Testis (tissue), 3 donors: ENCODE data around the gene ABCG5. TPM values are rescaled to one million over a fixed set of nuclear protein-coding genes. Genes with fewer than 3 reads are reported as not detected.

Experiments
- DNase-seq: peaks from one replicate; pipeline ENCODE4 v3.0.0-alpha.2; 2019
- H3K27ac ChIP-seq, 2 donors: fragments of 200-600 bp; sonication (generic); one replicate each; pipeline ENCODE4 v1.5.1; 2019
- H3K27me3 ChIP-seq: fragments of 200-600 bp; sonication (generic); one replicate; pipeline ENCODE4 v1.5.1; 2019
- H3K36me3 ChIP-seq: fragments of 200-600 bp; sonication (generic); one replicate; pipeline ENCODE4 v1.5.1; 2017; ENCODE audit warnings: low read depth; ENCODE audit errors: missing control alignments
- H3K4me1 ChIP-seq: fragments of 200-600 bp; sonication (generic); one replicate; pipeline ENCODE4 v1.5.1; 2019
- H3K4me3 ChIP-seq, 2 donors: fragments of 200-600 bp; sonication (generic); one replicate each; pipeline ENCODE4 v1.5.1; 2017 to 2019
- H3K9me3 ChIP-seq: fragments of 200-600 bp; sonication (generic); one replicate; pipeline ENCODE4 v1.5.1; 2017
- CTCF ChIP-seq, 3 experiments: fragments of 450-650 bp in 2 of 3; fragments of 200-600 bp in 1 of 3; sonication (generic) in 1 of 3; IDR thresholded peaks; one replicate each; pipeline ENCODE4 v1.5.1; 2016 to 2019; ENCODE audit warnings: antibody characterized with exemption in 3 of 3, mild to moderate bottlenecking in 2 of 3, moderate library complexity in 1 of 3
- POLR2A ChIP-seq: fragments of 450-650 bp; IDR thresholded peaks from one replicate; pipeline ENCODE4 v1.6.1; 2017; ENCODE audit warnings: antibody characterized with exemption, mild to moderate bottlenecking, moderate library complexity
- WGBS, 2 donors: methylation state at CpG; one replicate each; pipeline ENCODE4 v1.1.5; 2018; 5-methylcytosine and 5-hydroxymethylcytosine counted together
- intact Hi-C: fragments of 100-400 bp; cut with DNase I; formaldehyde crosslinking; loops from one replicate; pipeline ENCODE4 v1.15.1; 2023; ENCODE audit warnings: low total_unique reads
- polyA plus RNA-seq: library from polyadenylated mRNA; stranded (reverse); fragments of 350-450 nt; fragmentation: Illumina TruSeq; extraction: RNeasy Lipid Tissue Mini Kit (QIAGEN cat#74804); gene quantifications from one replicate; pipeline ENCODE4 v1.2.3, GENCODE V29; 2014; ENCODE audit warnings: low read depth, low replicate concordance; ENCODE audit not compliant: insufficient read depth
- total RNA-seq, 2 donors: library from RNA; depleted of rRNA; stranded (reverse); fragments of >200 nt; gene quantifications; one replicate each; pipeline ENCODE4 v1.2.3, GENCODE V29; 2016

ABCG5 gene
- total and polyA plus RNA-seq, 3 donors from 2014 or later: 0.16 TPM; not detected in 2

- Histone ChIP-seq H3K27ac (peak overlapping the region; percentile 12 to 59), H3K36me3 (no peaks in the 10 kb centered on the region), H3K27me3 (no peaks in the 10 kb centered on the region), H3K9me3 (no peaks in the 10 kb centered on the region), H3K4me3 (no peak overlapping the region), H3K4me1 (peaks cover 4% of the 10 kb centered on the region)
- 32 to 40% methylated on average over 5 of the region's 5 CpGs for WGBS, 2 donors
- no peak for DNase-seq
- no peak for TF ChIP-seq POLR2A
- no peak for TF ChIP-seq CTCF (IDR thresholded peaks at IDR 0.05)
- intact Hi-C loops: no loop called here
These were observed 48.5 kb downstream of the ABCG5 start for GRCh38 chr2:43790147-43790546.

GRCh38 chr2:43788646-43789045 is 50.0 kb downstream of the ABCG5 start:
- Histone ChIP-seq H3K4me3 (no peak overlapping the region), H3K4me1 (peaks cover 4% of the 10 kb centered on the region), H3K36me3 (no peaks in the 10 kb centered on the region), H3K27me3 (no peaks in the 10 kb centered on the region), H3K9me3 (no peaks in the 10 kb centered on the region), H3K27ac (no peak overlapping the region)
- 90 to 91% methylated on average over 1 of the region's 1 CpG for WGBS, 2 donors
- intact Hi-C loops: no loop called here
- DNase-seq: no peak
- TF ChIP-seq POLR2A: no peak
- TF ChIP-seq CTCF (IDR thresholded peaks at IDR 0.05): no peak

- no peak overlapping the region for H3K4me3 ChIP-seq
- H3K4me1 ChIP-seq: peaks cover 4% of the 10 kb centered on the region
- no peaks in the 10 kb centered on the region for H3K36me3 ChIP-seq
- no peaks in the 10 kb centered on the region for H3K27me3 ChIP-seq
- TF ChIP-seq POLR2A (no peak), CTCF (IDR thresholded peaks at IDR 0.05) (no peak)
- no peak overlapping the region for H3K27ac ChIP-seq
- no peak for DNase-seq
- intact Hi-C loops: no loop called here
- no peaks in the 10 kb centered on the region for H3K9me3 ChIP-seq
These were observed 50.7 kb downstream of the ABCG5 start for GRCh38 chr2:43787895-43788294.

GRCh38 chr2:43778233-43778632 is 60.4 kb downstream of the ABCG5 start:
- H3K27me3 ChIP-seq: no peaks in the 10 kb centered on the region
- intact Hi-C loops: no loop called here
- no peak for TF ChIP-seq CTCF (IDR thresholded peaks at IDR 0.05)
- no peak for TF ChIP-seq POLR2A
- no peak overlapping the region for H3K27ac ChIP-seq
- no peak overlapping the region for H3K4me3 ChIP-seq
- no peaks in the 10 kb centered on the region for H3K36me3 ChIP-seq
- DNase-seq: no peak
- 92 to 96% methylated on average over 8 of the region's 8 CpGs for WGBS, 2 donors
- peaks cover 7% of the 10 kb centered on the region for H3K4me1 ChIP-seq
- no peaks in the 10 kb centered on the region for H3K9me3 ChIP-seq

GRCh38 chr2:43777306-43777926 is 61.2 kb downstream of the ABCG5 start:
- intact Hi-C loops: no loop called here
- Histone ChIP-seq H3K4me1 (peaks cover 7% of the 10 kb centered on the region), H3K36me3 (no peaks in the 10 kb centered on the region), H3K27me3 (no peaks in the 10 kb centered on the region), H3K9me3 (no peaks in the 10 kb centered on the region), H3K4me3 (no peak overlapping the region), H3K27ac (no peak overlapping the region)
- 96 to 98% methylated on average over 8 of the region's 8 CpGs for WGBS, 2 donors
- no peak for TF ChIP-seq POLR2A
- no peak for TF ChIP-seq CTCF (IDR thresholded peaks at IDR 0.05)
- DNase-seq: no peak
